ENCODE measurements around the gene ALDH5A1. TPM values are rescaled to one million over a fixed set of nuclear protein-coding genes. Genes with fewer than 3 reads are reported as not detected.

The ALDH5A1 gene
- total and polyA plus RNA-seq, 2 donors (not counting 1 experiment from before 2014, with no cell fraction given) = 5.7 to 26.3 TPM

DNA sequence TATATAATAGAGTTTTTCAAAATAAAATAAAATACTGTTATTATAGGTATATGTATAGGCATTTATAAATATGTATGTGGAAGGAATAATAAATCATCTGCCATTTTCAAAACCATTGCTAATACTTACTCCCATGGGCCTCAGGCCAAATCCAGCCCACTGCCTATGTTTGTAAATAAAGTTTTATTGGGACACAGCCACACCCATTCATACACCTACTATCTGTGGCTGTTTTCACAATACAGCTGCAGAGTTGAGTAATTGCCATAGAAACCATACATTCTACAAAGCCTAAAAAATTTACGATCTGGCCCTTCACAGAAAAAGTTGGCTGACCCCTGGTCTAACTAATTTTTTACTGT, 9.5 kb downstream of the ALDH5A1 start:
- Mint-ChIP-seq H3K4me3 (no peak overlapping the region), H3K27me3 (no peaks in the 10 kb centered on the region), H3K4me1 (peaks cover 3% of the 10 kb centered on the region), H3K9me3 (ENCODE audit: insufficient read depth) (no peaks in the 10 kb centered on the region), H3K27ac (no peak overlapping the region)
- DNase-seq (no peak), ATAC-seq (ENCODE audit: low read depth) (no peak)
- intact Hi-C loops (cut with micrococcal nuclease) = no loop called here
- no CpG with 5 or more reads among the region's 1 CpG for WGBS (ENCODE audit: insufficient coverage)
- ChIA-PET CTCF (interaction anchor here (0.8 kb wide), 1 partner anchor 78 kb away, joined by 5 read pairs; no protein-coding TSS in a partner anchor), POLR2A (no interaction called here)
- Histone ChIP-seq H3K36me3 (replicated peaks in 1 of 2; ENCODE audit: control extremely low read depth in 1 of 2, control insufficient read depth in 1 of 2, extremely low read depth in 1 of 2, insufficient read depth in 2 of 2, low read length in 1 of 2) (peaks cover 14 to 31% of the 10 kb centered on the region in 2 experiments), H3K27ac (ENCODE audit: low read length in 2 of 2) (no peak overlapping the region), H3K79me2 (ENCODE audit: control insufficient read depth, insufficient read depth, low read length) (no peaks in the 10 kb centered on the region), H3K4me3 (ENCODE audit: control extremely low read depth in 1 of 5, extremely low read depth in 1 of 5, insufficient read depth in 1 of 5, low read depth in 2 of 5, low read length in 4 of 5) (no peak overlapping the region), H3K9ac (ENCODE audit: low read length) (no peak overlapping the region), H3K27me3 (replicated peaks in 1 of 4; ENCODE audit: control extremely low read depth in 1 of 4, control insufficient read depth in 3 of 4, insufficient read depth in 4 of 4, low read length in 3 of 4) (no peaks in the 10 kb centered on the region), H3K4me1 (ENCODE audit: control insufficient read depth in 2 of 2, insufficient read depth in 2 of 2, low read length in 2 of 2) (no peaks in the 10 kb centered on the region), H3K4me2 (replicated peaks; ENCODE audit: low read depth, low read length, poor library complexity, severe bottlenecking) (no peak overlapping the region), H2AFZ (ENCODE audit: insufficient read depth, low read depth, low read length, poor library complexity, severe bottlenecking) (no peak overlapping the region), H4K20me1 (ENCODE audit: control insufficient read depth, insufficient read depth, low read length, poor library complexity, severe bottlenecking) (no peaks in the 10 kb centered on the region), H3K9me3 (ENCODE audit: control extremely low read depth in 1 of 3, control insufficient read depth in 2 of 3, insufficient read depth in 1 of 3, low read length in 2 of 3) (peaks cover 0 to 2% (median 0%) of the 10 kb centered on the region in 3 donors)
- TF ChIP-seq, protein P1, sequence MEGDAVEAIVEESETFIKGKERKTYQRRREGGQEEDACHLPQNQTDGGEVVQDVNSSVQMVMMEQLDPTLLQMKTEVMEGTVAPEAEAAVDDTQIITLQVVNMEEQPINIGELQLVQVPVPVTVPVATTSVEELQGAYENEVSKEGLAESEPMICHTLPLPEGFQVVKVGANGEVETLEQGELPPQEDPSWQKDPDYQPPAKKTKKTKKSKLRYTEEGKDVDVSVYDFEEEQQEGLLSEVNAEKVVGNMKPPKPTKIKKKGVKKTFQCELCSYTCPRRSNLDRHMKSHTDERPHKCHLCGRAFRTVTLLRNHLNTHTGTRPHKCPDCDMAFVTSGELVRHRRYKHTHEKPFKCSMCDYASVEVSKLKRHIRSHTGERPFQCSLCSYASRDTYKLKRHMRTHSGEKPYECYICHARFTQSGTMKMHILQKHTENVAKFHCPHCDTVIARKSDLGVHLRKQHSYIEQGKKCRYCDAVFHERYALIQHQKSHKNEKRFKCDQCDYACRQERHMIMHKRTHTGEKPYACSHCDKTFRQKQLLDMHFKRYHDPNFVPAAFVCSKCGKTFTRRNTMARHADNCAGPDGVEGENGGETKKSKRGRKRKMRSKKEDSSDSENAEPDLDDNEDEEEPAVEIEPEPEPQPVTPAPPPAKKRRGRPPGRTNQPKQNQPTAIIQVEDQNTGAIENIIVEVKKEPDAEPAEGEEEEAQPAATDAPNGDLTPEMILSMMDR (IDR thresholded peaks at IDR 0.05) = no peak
- no peak for TF ChIP-seq EZH2 (IDR thresholded peaks at IDR 0.05; ENCODE audit: borderline replicate concordance, insufficient read depth, low read depth, low read length, poor library complexity, severe bottlenecking)

DNA sequence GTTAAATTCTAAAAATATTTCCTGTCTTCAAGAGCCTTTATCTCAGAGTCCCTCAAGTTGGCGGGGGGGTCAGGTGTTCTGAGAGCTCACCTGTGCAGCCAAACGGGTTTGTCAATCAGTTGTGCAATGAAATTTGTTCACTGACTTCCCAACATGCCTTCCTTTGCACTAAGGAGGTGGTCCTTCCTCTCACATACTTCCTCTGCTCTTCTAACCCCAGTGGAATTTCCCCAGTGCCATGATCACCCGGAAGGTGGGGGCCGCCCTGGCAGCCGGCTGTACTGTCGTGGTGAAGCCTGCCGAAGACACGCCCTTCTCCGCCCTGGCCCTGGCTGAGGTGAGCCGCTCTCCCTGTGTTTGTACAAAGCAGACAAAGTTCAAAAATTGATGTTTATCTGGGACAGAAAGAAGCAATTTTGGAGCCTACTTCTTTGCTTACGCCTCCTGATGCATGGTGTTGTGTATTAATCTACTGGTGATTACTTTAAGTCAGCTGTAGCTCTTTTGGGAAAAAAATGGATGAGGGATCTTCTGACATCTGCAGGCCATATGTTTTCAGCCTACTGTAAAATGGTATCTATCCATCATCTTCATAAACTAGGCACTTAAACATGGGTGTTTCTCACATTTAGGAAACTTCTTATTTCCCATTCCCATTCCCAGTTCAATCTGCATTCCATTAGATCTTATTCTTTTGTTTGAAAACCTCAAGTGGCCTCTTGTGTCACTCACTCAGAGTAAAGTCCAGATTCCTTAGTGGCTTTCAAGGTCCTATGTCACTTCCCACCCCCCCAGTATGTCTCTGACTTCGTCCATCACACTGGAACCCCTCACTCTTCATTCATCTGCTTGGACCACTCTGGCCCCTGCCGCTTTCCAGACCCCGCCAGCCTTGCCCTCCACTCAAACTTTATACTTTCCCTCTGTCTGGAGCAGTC, 10.1 kb downstream of the ALDH5A1 start:
- Histone ChIP-seq H3K27me3 (replicated peaks in 1 of 4; ENCODE audit: control extremely low read depth in 1 of 4, control insufficient read depth in 3 of 4, insufficient read depth in 4 of 4, low read length in 3 of 4) (no peaks in the 10 kb centered on the region), H3K36me3 (replicated peaks in 1 of 2; ENCODE audit: control extremely low read depth in 1 of 2, control insufficient read depth in 1 of 2, extremely low read depth in 1 of 2, insufficient read depth in 2 of 2, low read length in 1 of 2) (peaks cover 14 to 31% of the 10 kb centered on the region in 2 experiments), H2AFZ (ENCODE audit: insufficient read depth, low read depth, low read length, poor library complexity, severe bottlenecking) (no peak overlapping the region), H3K79me2 (ENCODE audit: control insufficient read depth, insufficient read depth, low read length) (no peaks in the 10 kb centered on the region), H3K4me3 (ENCODE audit: control extremely low read depth in 1 of 5, extremely low read depth in 1 of 5, insufficient read depth in 1 of 5, low read depth in 2 of 5, low read length in 4 of 5) (no peak overlapping the region), H3K4me1 (ENCODE audit: control insufficient read depth in 2 of 2, insufficient read depth in 2 of 2, low read length in 2 of 2) (no peaks in the 10 kb centered on the region), H4K20me1 (ENCODE audit: control insufficient read depth, insufficient read depth, low read length, poor library complexity, severe bottlenecking) (no peaks in the 10 kb centered on the region), H3K27ac (ENCODE audit: low read length in 2 of 2) (no peak overlapping the region), H3K9me3 (ENCODE audit: control extremely low read depth in 1 of 3, control insufficient read depth in 2 of 3, insufficient read depth in 1 of 3, low read length in 2 of 3) (peaks cover 0 to 2% (median 0%) of the 10 kb centered on the region in 3 donors), H3K4me2 (replicated peaks; ENCODE audit: low read depth, low read length, poor library complexity, severe bottlenecking) (no peak overlapping the region), H3K9ac (ENCODE audit: low read length) (no peak overlapping the region)
- ATAC-seq (ENCODE audit: low read depth) = no peak
- DNase-seq = no peak
- peak overlapping the region; percentile 43 for H3K27ac Mint-ChIP-seq
- ChIA-PET POLR2A (no interaction called here), CTCF (interaction anchor here (0.8 kb wide), 1 partner anchor 77 kb away, joined by 5 read pairs; no protein-coding TSS in a partner anchor)
- H3K9me3 Mint-ChIP-seq (ENCODE audit: insufficient read depth) = no peaks in the 10 kb centered on the region
- H3K4me1 Mint-ChIP-seq = peaks cover 3% of the 10 kb centered on the region
- 95% methylated on average over 13 of the region's 14 CpGs for WGBS (ENCODE audit: insufficient coverage)
- no peaks in the 10 kb centered on the region for H3K27me3 Mint-ChIP-seq
- no peak overlapping the region for H3K4me3 Mint-ChIP-seq
- intact Hi-C loops (cut with micrococcal nuclease) = no loop called here
- TF ChIP-seq, protein P1 (IDR thresholded peaks at IDR 0.05) = no peak
- no peak for TF ChIP-seq EZH2 (IDR thresholded peaks at IDR 0.05; ENCODE audit: borderline replicate concordance, insufficient read depth, low read depth, low read length, poor library complexity, severe bottlenecking)

Data from B cell (primary cell).